Lung (tissue), 12 donors: ENCODE data around the gene HBS1L. TPM values are rescaled to one million over a fixed set of nuclear protein-coding genes. Genes with fewer than 3 reads are reported as not detected.
A peak's percentile ranks its signal among the peaks of the same experiment; 100 is the strongest.

ENCODE experiments used
- ATAC-seq: fragments of 200-7000 bp; cut with Tn5 transposase; one replicate; pipeline ENCODE4 v1.9.1; 2020; ENCODE audit warnings: moderate number of reproducible peaks; ENCODE audit not compliant: insufficient read depth, low FRiP score
- DNase-seq, 3 donors: peaks; one replicate each; pipeline ENCODE4 v3.0.0-alpha.2; 2013 to 2017
- H3K27ac ChIP-seq, 2 donors: one replicate each; pipeline ENCODE4 v1.5.1; 2013; ENCODE audit warnings: mild to moderate bottlenecking in 2 of 2, moderate library complexity in 2 of 2, control low read depth in 1 of 2, inconsistent platforms in 1 of 2, low read depth in 1 of 2, low read length in 1 of 2
- H3K27me3 ChIP-seq, 3 donors: one replicate each; pipeline ENCODE4 v1.5.1; 2013; ENCODE audit warnings: low read length in 2 of 3; ENCODE audit not compliant: control insufficient read depth in 3 of 3, insufficient read depth in 3 of 3
- H3K36me3 ChIP-seq, 4 donors: one replicate each; pipeline ENCODE4 v1.5.1; 2013; ENCODE audit warnings: low read length in 4 of 4, mild to moderate bottlenecking in 1 of 4, moderate library complexity in 1 of 4; ENCODE audit not compliant: control insufficient read depth in 4 of 4, insufficient read depth in 4 of 4
- H3K4me1 ChIP-seq, 5 donors: one replicate each; pipeline ENCODE4 v1.5.1; 2013; ENCODE audit warnings: low read length in 5 of 5, mild to moderate bottlenecking in 2 of 5, moderate library complexity in 1 of 5; ENCODE audit not compliant: control insufficient read depth in 5 of 5, insufficient read depth in 5 of 5
- H3K4me3 ChIP-seq: one replicate; pipeline ENCODE4 v1.5.1; 2013; ENCODE audit warnings: mild to moderate bottlenecking, control low read depth, moderate library complexity
- H3K9ac ChIP-seq, 2 donors: one replicate each; pipeline ENCODE4 v1.5.1; 2013; ENCODE audit warnings: low read length in 2 of 2, control low read depth in 1 of 2; ENCODE audit not compliant: insufficient read depth in 1 of 2
- H3K9me3 ChIP-seq, 4 donors: one replicate each; pipeline ENCODE4 v1.5.1; 2013; ENCODE audit warnings: low read length in 3 of 4, mild to moderate bottlenecking in 1 of 4, moderate library complexity in 1 of 4; ENCODE audit not compliant: control insufficient read depth in 4 of 4, insufficient read depth in 3 of 4
- WGBS, 2 donors: extraction: QIAGEN DNeasy Blood & Tissue Kit; methylation state at CpG; one replicate each; pipeline ENCODE4 v1.1.7; 2013; 5-methylcytosine and 5-hydroxymethylcytosine counted together
- polyA plus RNA-seq, 2 donors: library from polyadenylated mRNA; stranded (reverse); fragments of 200-250 nt; gene quantifications; one replicate each; pipeline ENCODE4 v1.2.1, GENCODE V29; 2013
- total RNA-seq, 2 donors: library from RNA; depleted of rRNA in 1 of 2; stranded (reverse); fragments of >200 nt in 1 of 2; gene quantifications; one replicate each; pipeline ENCODE4 v1.2.1, GENCODE V29; 2014 to 2021
- TF ChIP-seq, protein P1 (sequence below): IDR thresholded peaks from 2 replicates; pipeline ENCODE4 v1.5.1; 2012; ENCODE audit warnings: mild to moderate bottlenecking; ENCODE audit errors: control extremely low read depth, extremely low read depth
- donor health status: control.
- donor health status: control.
- donor health status: Bipolar disorder and iron deficiency.
- donor health status: healthy.
- donor health status: DM: yes; HTN: yes; CAD: no.

Gene HBS1L
- total and polyA plus RNA-seq, 4 donors = 13.1 to 76.3 (median 43.3) TPM

GRCh38 chr6:135087403-135087802 lies 32.8 kb upstream of the HBS1L start:
- H3K4me3 ChIP-seq = no peak overlapping the region
- no peaks in the 10 kb centered on the region for H3K9me3 ChIP-seq
- TF ChIP-seq, protein P1, sequence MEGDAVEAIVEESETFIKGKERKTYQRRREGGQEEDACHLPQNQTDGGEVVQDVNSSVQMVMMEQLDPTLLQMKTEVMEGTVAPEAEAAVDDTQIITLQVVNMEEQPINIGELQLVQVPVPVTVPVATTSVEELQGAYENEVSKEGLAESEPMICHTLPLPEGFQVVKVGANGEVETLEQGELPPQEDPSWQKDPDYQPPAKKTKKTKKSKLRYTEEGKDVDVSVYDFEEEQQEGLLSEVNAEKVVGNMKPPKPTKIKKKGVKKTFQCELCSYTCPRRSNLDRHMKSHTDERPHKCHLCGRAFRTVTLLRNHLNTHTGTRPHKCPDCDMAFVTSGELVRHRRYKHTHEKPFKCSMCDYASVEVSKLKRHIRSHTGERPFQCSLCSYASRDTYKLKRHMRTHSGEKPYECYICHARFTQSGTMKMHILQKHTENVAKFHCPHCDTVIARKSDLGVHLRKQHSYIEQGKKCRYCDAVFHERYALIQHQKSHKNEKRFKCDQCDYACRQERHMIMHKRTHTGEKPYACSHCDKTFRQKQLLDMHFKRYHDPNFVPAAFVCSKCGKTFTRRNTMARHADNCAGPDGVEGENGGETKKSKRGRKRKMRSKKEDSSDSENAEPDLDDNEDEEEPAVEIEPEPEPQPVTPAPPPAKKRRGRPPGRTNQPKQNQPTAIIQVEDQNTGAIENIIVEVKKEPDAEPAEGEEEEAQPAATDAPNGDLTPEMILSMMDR = no peak
- H3K27ac ChIP-seq = no peak overlapping the region
- H3K9ac ChIP-seq = no peak overlapping the region
- 55 to 83% methylated on average over 3 of the region's 3 CpGs for WGBS, 2 donors
- DNase-seq (no peak), ATAC-seq (no peak)
- H3K4me1 ChIP-seq = peaks cover 0 to 4% (median 0%) of the 10 kb centered on the region in 5 donors
- H3K36me3 ChIP-seq = no peaks in the 10 kb centered on the region
- H3K27me3 ChIP-seq = no peaks in the 10 kb centered on the region

GRCh38 chr6:135086414-135086764 lies 31.8 kb upstream of the HBS1L start:
- H3K4me3 ChIP-seq = no peak overlapping the region
- no peaks in the 10 kb centered on the region for H3K27me3 ChIP-seq
- peaks cover 0 to 4% (median 0%) of the 10 kb centered on the region in 5 donors for H3K4me1 ChIP-seq
- TF ChIP-seq, protein P1 = no peak
- WGBS, 2 donors = 39 to 69% methylated on average over 5 of the region's 5 CpGs
- peak in 1 of 3 donors; percentile 3 for DNase-seq
- no peak overlapping the region for H3K9ac ChIP-seq
- no peaks in the 10 kb centered on the region for H3K9me3 ChIP-seq
- no peaks in the 10 kb centered on the region for H3K36me3 ChIP-seq
- no peak for ATAC-seq
- H3K27ac ChIP-seq = no peak overlapping the region

DNA sequence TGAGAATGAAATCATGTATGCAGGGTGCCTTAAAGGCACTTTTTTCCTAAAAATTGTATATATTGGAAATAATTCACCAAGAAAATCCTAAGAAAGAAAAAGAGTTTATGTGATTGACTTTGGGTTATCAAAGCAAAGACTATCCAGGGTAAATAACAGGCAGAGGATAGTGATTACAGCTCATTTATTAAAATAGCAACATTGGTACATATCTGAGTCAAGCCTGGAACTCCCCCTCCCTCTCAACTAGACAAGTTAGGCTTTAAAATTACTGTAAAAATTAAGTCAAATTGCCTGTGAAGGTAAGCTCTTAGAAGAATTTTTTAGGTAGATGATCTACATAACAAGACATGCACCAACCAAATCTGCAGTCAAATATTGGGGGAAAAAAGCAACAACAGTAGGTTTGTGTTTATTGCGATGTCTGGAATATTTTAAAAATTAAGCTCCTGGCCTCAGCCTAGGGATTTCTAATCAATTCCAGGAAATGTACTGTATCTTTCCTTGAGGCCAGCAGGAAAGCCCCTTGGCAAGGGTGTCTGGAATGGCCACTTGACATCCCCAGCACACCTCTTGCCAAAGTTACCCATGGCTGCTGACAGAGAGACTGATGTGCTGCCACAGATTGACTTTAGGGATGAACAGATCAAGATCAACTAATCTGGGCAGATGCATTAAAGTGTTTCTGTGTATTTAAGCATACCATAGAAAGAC lies 31.2 kb upstream of the HBS1L start:
- no peaks in the 10 kb centered on the region for H3K9me3 ChIP-seq
- H3K9ac ChIP-seq = no peak overlapping the region
- ATAC-seq = no peak
- peaks cover 0 to 4% (median 0%) of the 10 kb centered on the region in 5 donors for H3K4me1 ChIP-seq
- H3K36me3 ChIP-seq = no peaks in the 10 kb centered on the region
- WGBS, 2 donors = 77 to 90% methylated on average over 1 of the region's 1 CpG
- no peaks in the 10 kb centered on the region for H3K27me3 ChIP-seq
- TF ChIP-seq, protein P1 = no peak
- no peak overlapping the region for H3K4me3 ChIP-seq
- no peak for DNase-seq
- H3K27ac ChIP-seq = no peak overlapping the region

DNA sequence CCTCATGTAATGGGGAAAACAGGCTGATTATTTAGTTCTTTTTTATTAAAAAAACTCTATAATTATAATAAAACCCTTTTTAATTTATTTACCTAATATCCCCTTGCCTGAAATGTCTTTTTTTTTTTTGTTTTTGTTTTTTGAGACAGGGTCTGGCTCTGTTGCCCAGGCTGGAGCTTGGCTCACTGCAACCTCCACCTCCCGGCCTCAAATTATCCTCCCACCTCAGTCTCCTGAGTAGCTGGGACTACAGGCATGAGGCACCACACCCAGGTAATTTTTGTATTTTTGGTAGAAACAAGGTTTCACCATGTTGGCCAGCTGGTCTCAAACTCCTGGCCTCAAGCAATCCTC lies 30.3 kb upstream of the HBS1L start:
- ATAC-seq (no peak), DNase-seq (no peak)
- Histone ChIP-seq H3K4me3 (no peak overlapping the region), H3K4me1 (peaks cover 0 to 4% (median 0%) of the 10 kb centered on the region in 5 donors), H3K9me3 (no peaks in the 10 kb centered on the region), H3K27me3 (no peaks in the 10 kb centered on the region), H3K27ac (no peak overlapping the region), H3K9ac (no peak overlapping the region), H3K36me3 (no peaks in the 10 kb centered on the region)
- TF ChIP-seq, protein P1 = no peak
- WGBS, 2 donors = 95 to 100% methylated on average over 1 of the region's 1 CpG
